PC-9 (cell line): ENCODE measurements around the gene DCAF8L1. TPM values are rescaled to one million over a fixed set of nuclear protein-coding genes. Genes with fewer than 3 reads are reported as not detected.
"Not testable (repeated sequence)": the region's sequence is repeated elsewhere in the genome, so short reads cannot be mapped to it uniquely, and the experiment has no call there.

Experiments
- BruUV-seq: library from RNA; stranded (reverse); fragments of 400-500 nt; replicated peaks from 2 replicates; lab custom pipeline; 2021; lab: Mats Ljungman, UMichigan
- CTCF ChIA-PET: fragments of 300-600 bp; sonication (Branson Sonifier 250); formaldehyde crosslinking; loops from one replicate; lab custom pipeline; 2022; ENCODE audit warnings: antibody characterized with exemption; lab: Charles Lee
- POLR2A ChIA-PET: fragments of 300-600 bp; sonication (Branson Sonifier 250); formaldehyde crosslinking; loops from one replicate; lab custom pipeline; 2022; ENCODE audit warnings: antibody characterized with exemption; ENCODE audit not compliant: unreplicated experiment; lab: Charles Lee
- DNase-seq, 2 experiments: peaks; one replicate each; pipeline versions ENCODE4 v3.0.0 to v3.0.0-alpha.2; 2015 to 2022; ENCODE audit warnings: mixed read lengths in 1 of 2
- H2AFZ ChIP-seq: fragments of 200-600 bp; sonication (generic); 2 replicates; pipeline ENCODE4 v1.8.1; 2017; ENCODE audit warnings: antibody characterized with exemption
- H3F3A ChIP-seq: fragments of 200-600 bp; sonication (generic); 2 replicates; pipeline ENCODE4 v1.8.1; 2017; ENCODE audit warnings: antibody characterized with exemption, mild to moderate bottlenecking, low read depth; ENCODE audit not compliant: insufficient read depth
- H3K27ac ChIP-seq: fragments of 200-600 bp; sonication (generic); 2 replicates; pipeline ENCODE4 v1.6.1; 2016; ENCODE audit warnings: mixed run types
- H3K27me3 ChIP-seq: fragments of 200-600 bp; sonication (generic); 2 replicates; pipeline ENCODE4 v1.6.1; 2016; ENCODE audit warnings: low read depth, mixed run types; ENCODE audit not compliant: insufficient read depth
- H3K36me3 ChIP-seq: fragments of 200-600 bp; sonication (generic); 2 replicates; pipeline ENCODE4 v1.6.1; 2016; ENCODE audit warnings: low read depth, mixed run types
- H3K4me1 ChIP-seq: fragments of 200-600 bp; sonication (generic); replicated peaks from 2 replicates; pipeline ENCODE4 v1.6.1; 2016; ENCODE audit warnings: mixed run types; ENCODE audit not compliant: insufficient read depth
- H3K4me2 ChIP-seq: fragments of 200-600 bp; sonication (generic); 2 replicates; pipeline ENCODE4 v1.6.1; 2017; ENCODE audit warnings: mixed run types
- H3K4me3 ChIP-seq: fragments of 200-600 bp; sonication (generic); 2 replicates; pipeline ENCODE4 v1.6.1; 2016; ENCODE audit warnings: mixed run types
- H3K79me2 ChIP-seq: fragments of 200-600 bp; sonication (generic); 2 replicates; pipeline ENCODE4 v1.6.1; 2017; ENCODE audit warnings: low read depth, mixed run types
- H3K9me2 ChIP-seq: fragments of 200-600 bp; sonication (generic); 2 replicates; pipeline ENCODE4 v1.8.1; 2017; ENCODE audit warnings: mild to moderate bottlenecking; ENCODE audit not compliant: insufficient read depth
- H3K9me3 ChIP-seq: fragments of 200-600 bp; sonication (generic); 2 replicates; pipeline ENCODE4 v1.8.1; 2016; ENCODE audit warnings: low read depth; ENCODE audit not compliant: insufficient read depth
- H4K20me1 ChIP-seq: fragments of 200-600 bp; sonication (generic); 2 replicates; pipeline ENCODE4 v1.8.1; 2017; ENCODE audit not compliant: insufficient read depth
- EZH2 ChIP-seq: fragments of 200-600 bp; sonication (generic); IDR thresholded peaks from 2 replicates; pipeline ENCODE4 v1.8.0; 2017; ENCODE audit warnings: antibody characterized with exemption, low read depth
- intact Hi-C: fragments of 100-400 bp; cut with micrococcal nuclease; formaldehyde crosslinking; loops from one replicate; pipeline ENCODE4 v1.10.0; 2022; ENCODE audit not compliant: unreplicated experiment
- total RNA-seq: library from RNA; stranded (reverse); gene quantifications from 2 replicates; pipeline ENCODE4 v1.2.3, GENCODE V29; 2021
- TF ChIP-seq, protein P1 (sequence below): fragments of 200-600 bp; sonication (generic); conservative IDR thresholded peaks from 2 replicates; pipeline ENCODE4 v1.6.1; 2017; ENCODE audit warnings: mixed run types, antibody characterized with exemption, mild to moderate bottlenecking, moderate library complexity

The DCAF8L1 gene
- total RNA-seq, 1 experiment from 2014 or later, result 0.20 TPM

DNA sequence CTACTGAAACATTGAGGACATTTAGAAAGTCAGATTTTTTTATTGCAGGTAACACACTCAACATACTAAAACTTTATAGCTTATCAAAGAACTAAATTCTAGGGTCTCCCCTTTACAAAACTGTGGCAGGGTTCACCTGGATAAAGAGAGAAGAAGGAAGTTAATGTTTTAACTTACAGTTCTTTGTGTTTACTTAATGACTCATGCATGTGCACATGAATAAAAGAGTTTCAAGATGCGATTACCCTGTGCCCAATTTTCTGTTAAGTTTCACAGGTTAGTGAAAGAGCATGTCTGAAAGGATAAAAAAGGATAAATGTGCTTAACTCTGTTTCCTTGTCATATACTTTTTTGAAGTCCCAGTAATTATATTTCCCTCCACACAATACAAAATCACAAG lies 16.8 kb downstream of the DCAF8L1 start:
- H3F3A ChIP-seq, result no peaks in the 10 kb centered on the region
- intact Hi-C loops, result no loop called here
- CTCF ChIA-PET, result no interaction called here
- no peak overlapping the region for H3K4me2 ChIP-seq
- H3K9me3 ChIP-seq, result no peaks in the 10 kb centered on the region
- no peaks in the 10 kb centered on the region for H4K20me1 ChIP-seq
- POLR2A ChIA-PET, result no interaction called here
- H3K36me3 ChIP-seq, result no peaks in the 10 kb centered on the region
- no peak overlapping the region for H3K4me3 ChIP-seq
- no TSS peak for BruUV-seq
- H3K9me2 ChIP-seq, result no peaks in the 10 kb centered on the region
- H3K79me2 ChIP-seq, result no peaks in the 10 kb centered on the region
- H3K27ac ChIP-seq, result no peak overlapping the region
- no peaks in the 10 kb centered on the region; the same call in 1 of the 2 replicates for H3K4me1 ChIP-seq
- TF ChIP-seq, protein P1, sequence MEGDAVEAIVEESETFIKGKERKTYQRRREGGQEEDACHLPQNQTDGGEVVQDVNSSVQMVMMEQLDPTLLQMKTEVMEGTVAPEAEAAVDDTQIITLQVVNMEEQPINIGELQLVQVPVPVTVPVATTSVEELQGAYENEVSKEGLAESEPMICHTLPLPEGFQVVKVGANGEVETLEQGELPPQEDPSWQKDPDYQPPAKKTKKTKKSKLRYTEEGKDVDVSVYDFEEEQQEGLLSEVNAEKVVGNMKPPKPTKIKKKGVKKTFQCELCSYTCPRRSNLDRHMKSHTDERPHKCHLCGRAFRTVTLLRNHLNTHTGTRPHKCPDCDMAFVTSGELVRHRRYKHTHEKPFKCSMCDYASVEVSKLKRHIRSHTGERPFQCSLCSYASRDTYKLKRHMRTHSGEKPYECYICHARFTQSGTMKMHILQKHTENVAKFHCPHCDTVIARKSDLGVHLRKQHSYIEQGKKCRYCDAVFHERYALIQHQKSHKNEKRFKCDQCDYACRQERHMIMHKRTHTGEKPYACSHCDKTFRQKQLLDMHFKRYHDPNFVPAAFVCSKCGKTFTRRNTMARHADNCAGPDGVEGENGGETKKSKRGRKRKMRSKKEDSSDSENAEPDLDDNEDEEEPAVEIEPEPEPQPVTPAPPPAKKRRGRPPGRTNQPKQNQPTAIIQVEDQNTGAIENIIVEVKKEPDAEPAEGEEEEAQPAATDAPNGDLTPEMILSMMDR, result no peak
- TF ChIP-seq EZH2, result no peak
- H2AFZ ChIP-seq, result no peak overlapping the region
- DNase-seq, result no peak
- H3K27me3 ChIP-seq, result no peaks in the 10 kb centered on the region

DNA sequence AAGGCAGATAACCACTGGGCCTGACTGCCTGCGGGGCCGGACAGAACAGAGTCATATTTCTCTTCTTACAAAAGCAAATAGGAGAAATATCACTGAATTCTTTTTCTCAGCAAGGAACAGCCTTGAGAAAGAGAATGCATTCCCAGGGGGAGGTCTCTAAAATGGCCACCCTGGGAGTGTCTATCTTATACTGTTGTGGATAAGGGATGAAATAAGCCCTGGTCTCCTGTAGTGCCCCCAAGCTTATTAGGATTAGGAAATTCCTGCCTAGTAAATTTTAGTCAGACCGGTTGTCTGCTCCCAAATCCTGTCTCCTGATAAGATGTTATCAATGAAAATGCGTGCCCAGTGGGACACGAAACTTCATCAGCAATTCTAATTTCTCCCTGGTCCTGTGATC lies 20.8 kb downstream of the DCAF8L1 start:
- H3K9me2 ChIP-seq, H3K36me3 ChIP-seq, DNase-seq, H4K20me1 ChIP-seq, H3K4me1 ChIP-seq, H2AFZ ChIP-seq, H3F3A ChIP-seq, POLR2A ChIA-PET, H3K79me2 ChIP-seq, BruUV-seq, CTCF ChIA-PET, H3K27me3 ChIP-seq, intact Hi-C loops, H3K27ac ChIP-seq, H3K4me2 ChIP-seq, H3K4me3 ChIP-seq, H3K9me3 ChIP-seq: not testable (repeated sequence)

DNA sequence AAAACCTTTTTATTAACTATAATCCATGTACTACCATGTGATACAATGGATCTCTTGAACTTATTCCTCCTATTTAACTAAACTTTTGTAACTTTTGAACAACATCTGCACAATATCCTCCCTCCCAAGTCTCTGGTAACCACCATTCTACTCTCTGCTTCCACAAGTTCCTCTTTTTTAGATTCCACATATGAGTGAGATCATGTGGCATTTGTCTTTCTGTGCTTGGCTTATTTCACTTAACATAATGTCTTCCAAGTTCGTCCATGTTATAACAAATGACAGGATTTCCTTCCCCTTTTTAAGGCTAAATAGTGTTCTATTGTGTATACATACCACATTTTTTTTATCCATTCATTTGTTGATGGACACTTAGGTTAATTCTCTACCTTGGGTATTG lies 28.1 kb downstream of the DCAF8L1 start:
- no TSS peak for BruUV-seq
- Histone ChIP-seq H4K20me1 (no peaks in the 10 kb centered on the region), H2AFZ (no peak overlapping the region), H3K9me2 (no peaks in the 10 kb centered on the region), H3K27me3 (no peaks in the 10 kb centered on the region), H3K27ac (no peak overlapping the region), H3K9me3 (no peaks in the 10 kb centered on the region), H3K4me1 (no peaks in the 10 kb centered on the region), H3F3A (no peaks in the 10 kb centered on the region), H3K79me2 (no peaks in the 10 kb centered on the region), H3K36me3 (no peaks in the 10 kb centered on the region), H3K4me3 (no peak overlapping the region), H3K4me2 (no peak overlapping the region)
- TF ChIP-seq EZH2, result no peak
- TF ChIP-seq, protein P1, result no peak
- ChIA-PET POLR2A (no interaction called here), CTCF (no interaction called here)
- intact Hi-C loops, result no loop called here
- no peak for DNase-seq

DNA sequence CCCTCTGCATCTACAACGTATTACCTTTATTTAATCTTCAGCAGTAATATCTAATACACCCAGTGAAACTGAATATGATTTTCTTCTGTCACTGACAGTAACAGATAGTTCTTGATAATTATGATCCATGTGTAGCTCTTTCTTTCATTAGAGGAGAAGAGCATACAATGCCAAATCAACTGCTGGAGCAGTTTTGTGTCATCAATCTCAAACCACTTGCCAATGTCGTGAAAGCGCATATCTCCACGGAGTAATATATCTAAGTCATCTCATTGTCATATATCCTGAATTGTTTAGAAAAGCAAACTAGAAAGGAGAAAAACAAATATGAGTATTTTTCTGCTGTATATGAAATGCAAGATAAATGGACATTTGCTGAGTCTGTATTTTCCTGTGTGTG lies 47.9 kb downstream of the DCAF8L1 start:
- ChIA-PET POLR2A (no interaction called here), CTCF (no interaction called here)
- Histone ChIP-seq H3K36me3 (no peaks in the 10 kb centered on the region), H3K9me2 (no peaks in the 10 kb centered on the region), H3K27ac (no peak overlapping the region), H3K4me1 (no peaks in the 10 kb centered on the region), H4K20me1 (no peaks in the 10 kb centered on the region), H3K9me3 (no peaks in the 10 kb centered on the region), H3F3A (no peaks in the 10 kb centered on the region), H3K4me2 (no peak overlapping the region), H2AFZ (no peak overlapping the region), H3K79me2 (no peaks in the 10 kb centered on the region), H3K27me3 (no peaks in the 10 kb centered on the region), H3K4me3 (no peak overlapping the region)
- no peak for TF ChIP-seq EZH2
- TF ChIP-seq, protein P1, result no peak
- intact Hi-C loops, result no loop called here
- no peak for DNase-seq
- no TSS peak for BruUV-seq
